Type B pancreatic cell (in vitro differentiated cells): Measurements from ENCODE around the gene KRTAP10-2. TPM values are rescaled to one million over a fixed set of nuclear protein-coding genes. Genes with fewer than 3 reads are reported as not detected.

Source experiments
- DNase-seq: peaks from one replicate; pipeline ENCODE4 v3.0.0; 2021; ENCODE audit warnings: mixed read lengths; ENCODE audit not compliant: unreplicated experiment; ENCODE audit errors: extremely low spot score
- H3K27ac Mint-ChIP-seq: 2 replicates; pipeline ENCODE4 v1.8.0; 2021; ENCODE audit warnings: mild to moderate bottlenecking, mixed read lengths
- H3K27me3 Mint-ChIP-seq: 2 replicates; pipeline ENCODE4 v1.8.0; 2021; ENCODE audit warnings: mixed read lengths
- H3K36me3 Mint-ChIP-seq: 2 replicates; pipeline ENCODE4 v1.8.0; 2021; ENCODE audit warnings: mixed read lengths
- H3K4me1 Mint-ChIP-seq: one replicate; pipeline ENCODE4 v1.8.0; 2021; ENCODE audit warnings: mixed read lengths; ENCODE audit not compliant: unreplicated experiment
- H3K4me3 Mint-ChIP-seq: 2 replicates; pipeline ENCODE4 v1.8.0; 2021; ENCODE audit warnings: mild to moderate bottlenecking, mixed read lengths
- H3K9me3 Mint-ChIP-seq: 2 replicates; pipeline ENCODE4 v1.8.0; 2021; ENCODE audit warnings: mixed read lengths
- total RNA-seq: library from RNA; stranded (reverse); gene quantifications from 2 replicates; pipeline ENCODE4 v1.2.1, GENCODE V29; 2021; ENCODE audit warnings: low replicate concordance
- TF ChIP-seq, protein P1 (sequence below): fragments of 200-600 bp; sonication (generic); conservative IDR thresholded peaks from 2 replicates; pipeline ENCODE4 v1.5.0; 2021; ENCODE audit warnings: antibody characterized with exemption, mild to moderate bottlenecking

Gene KRTAP10-2
- total RNA-seq, 1 donor from 2014 or later = not detected

DNA sequence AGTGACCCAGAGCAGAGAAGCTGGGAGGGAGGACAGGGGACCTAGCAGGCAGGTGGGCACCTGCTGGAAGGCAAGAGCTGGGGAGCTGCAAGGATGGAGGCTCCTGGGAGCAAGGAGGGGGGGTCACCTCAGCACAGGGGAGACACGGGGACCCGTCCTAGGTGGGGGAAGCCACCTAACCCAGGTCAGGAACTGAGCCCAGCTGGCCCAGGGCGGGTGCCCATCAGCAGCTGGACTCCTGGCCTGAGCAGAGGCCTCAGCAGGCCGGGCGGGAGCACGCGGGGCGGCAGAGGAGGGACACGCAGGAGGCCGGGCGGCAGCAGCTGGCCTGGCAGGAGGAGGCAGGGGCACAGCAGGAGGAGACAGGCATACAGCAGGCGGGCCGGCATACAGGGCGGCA, 12.3 kb downstream of the KRTAP10-2 start:
- TF ChIP-seq, protein P1, sequence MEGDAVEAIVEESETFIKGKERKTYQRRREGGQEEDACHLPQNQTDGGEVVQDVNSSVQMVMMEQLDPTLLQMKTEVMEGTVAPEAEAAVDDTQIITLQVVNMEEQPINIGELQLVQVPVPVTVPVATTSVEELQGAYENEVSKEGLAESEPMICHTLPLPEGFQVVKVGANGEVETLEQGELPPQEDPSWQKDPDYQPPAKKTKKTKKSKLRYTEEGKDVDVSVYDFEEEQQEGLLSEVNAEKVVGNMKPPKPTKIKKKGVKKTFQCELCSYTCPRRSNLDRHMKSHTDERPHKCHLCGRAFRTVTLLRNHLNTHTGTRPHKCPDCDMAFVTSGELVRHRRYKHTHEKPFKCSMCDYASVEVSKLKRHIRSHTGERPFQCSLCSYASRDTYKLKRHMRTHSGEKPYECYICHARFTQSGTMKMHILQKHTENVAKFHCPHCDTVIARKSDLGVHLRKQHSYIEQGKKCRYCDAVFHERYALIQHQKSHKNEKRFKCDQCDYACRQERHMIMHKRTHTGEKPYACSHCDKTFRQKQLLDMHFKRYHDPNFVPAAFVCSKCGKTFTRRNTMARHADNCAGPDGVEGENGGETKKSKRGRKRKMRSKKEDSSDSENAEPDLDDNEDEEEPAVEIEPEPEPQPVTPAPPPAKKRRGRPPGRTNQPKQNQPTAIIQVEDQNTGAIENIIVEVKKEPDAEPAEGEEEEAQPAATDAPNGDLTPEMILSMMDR = no peak
- Mint-ChIP-seq H3K27me3 (no peaks in the 10 kb centered on the region), H3K9me3 (no peaks in the 10 kb centered on the region), H3K4me1 (no peaks in the 10 kb centered on the region), H3K4me3 (no peak overlapping the region), H3K36me3 (no peaks in the 10 kb centered on the region), H3K27ac (no peak overlapping the region)
- no peak for DNase-seq

DNA sequence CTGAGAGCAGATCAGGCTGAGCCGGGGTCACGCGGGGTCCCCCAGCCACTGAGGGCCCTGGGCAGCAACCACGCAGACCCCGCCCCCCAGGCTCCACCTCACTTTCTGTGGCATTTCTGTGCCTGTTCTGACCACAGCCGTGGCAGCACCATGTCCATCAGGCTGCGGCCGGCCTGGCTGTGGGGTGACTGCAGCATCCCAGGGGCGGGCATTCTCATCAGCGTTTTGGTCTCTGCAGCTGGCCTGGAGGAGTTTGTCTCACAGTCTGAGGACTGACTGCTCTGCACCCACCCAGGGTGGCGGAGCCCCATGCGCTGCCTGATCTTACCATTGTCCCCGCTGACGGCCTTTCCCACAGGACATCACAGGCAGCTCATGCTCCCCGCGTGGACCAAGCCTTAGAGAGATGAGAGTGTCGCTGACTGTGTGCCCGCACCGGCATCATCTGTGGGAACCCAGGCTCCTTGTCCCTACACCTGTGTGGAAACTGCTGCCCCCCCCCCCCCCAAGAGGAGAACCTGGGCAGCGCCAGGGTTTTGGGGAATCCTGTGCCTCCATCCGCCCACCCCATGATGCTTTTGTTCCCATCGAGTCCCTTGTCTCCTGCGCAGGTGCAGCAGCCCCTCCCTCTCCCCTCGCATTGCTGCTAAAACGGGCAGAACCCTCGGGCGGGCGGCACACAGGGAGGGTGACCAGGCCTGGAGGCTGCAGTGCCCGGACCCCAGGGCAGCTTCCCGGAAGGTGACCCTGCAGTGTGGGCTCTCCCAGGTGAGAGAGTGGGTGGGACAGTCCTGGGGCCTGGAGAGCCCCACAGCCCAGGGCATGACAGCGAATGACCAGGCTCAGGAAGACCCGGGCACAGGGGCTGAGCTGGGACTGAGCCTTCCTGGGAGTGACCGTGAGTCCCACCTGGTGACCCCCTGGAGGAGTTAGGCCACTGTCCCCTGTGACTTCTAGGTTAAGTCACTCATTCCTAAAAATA, 13.1 kb downstream of the KRTAP10-2 start:
- Mint-ChIP-seq H3K27me3 (no peaks in the 10 kb centered on the region), H3K4me3 (no peak overlapping the region), H3K36me3 (no peaks in the 10 kb centered on the region), H3K4me1 (no peaks in the 10 kb centered on the region), H3K9me3 (no peaks in the 10 kb centered on the region), H3K27ac (no peak overlapping the region)
- DNase-seq = no peak
- TF ChIP-seq, protein P1 = no peak

DNA sequence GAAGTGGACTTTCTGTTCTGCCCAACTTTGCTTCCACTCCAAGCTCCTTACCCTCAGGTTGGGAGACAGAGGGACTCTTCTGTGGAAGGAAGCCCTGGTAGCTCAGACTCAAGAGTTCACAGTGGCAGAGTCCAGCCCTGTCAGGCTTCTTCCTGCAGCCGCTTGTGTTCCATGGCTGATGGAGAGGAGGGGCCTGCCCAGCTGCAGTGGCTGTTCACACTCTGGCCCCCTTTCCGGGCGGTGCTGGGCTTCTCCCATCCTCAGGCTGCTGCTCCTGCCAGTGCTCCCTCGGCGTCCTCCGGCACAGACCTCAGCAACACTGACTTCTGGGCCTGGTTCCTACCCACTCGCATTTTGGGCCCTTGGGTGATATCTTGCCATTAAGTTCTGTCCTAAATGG, 15.3 kb downstream of the KRTAP10-2 start:
- H3K36me3 Mint-ChIP-seq = no peaks in the 10 kb centered on the region
- no peak overlapping the region for H3K4me3 Mint-ChIP-seq
- TF ChIP-seq, protein P1 = no peak
- no peaks in the 10 kb centered on the region for H3K27me3 Mint-ChIP-seq
- H3K27ac Mint-ChIP-seq = no peak overlapping the region
- H3K9me3 Mint-ChIP-seq = no peaks in the 10 kb centered on the region
- no peaks in the 10 kb centered on the region for H3K4me1 Mint-ChIP-seq
- DNase-seq = peak; percentile 63

DNA sequence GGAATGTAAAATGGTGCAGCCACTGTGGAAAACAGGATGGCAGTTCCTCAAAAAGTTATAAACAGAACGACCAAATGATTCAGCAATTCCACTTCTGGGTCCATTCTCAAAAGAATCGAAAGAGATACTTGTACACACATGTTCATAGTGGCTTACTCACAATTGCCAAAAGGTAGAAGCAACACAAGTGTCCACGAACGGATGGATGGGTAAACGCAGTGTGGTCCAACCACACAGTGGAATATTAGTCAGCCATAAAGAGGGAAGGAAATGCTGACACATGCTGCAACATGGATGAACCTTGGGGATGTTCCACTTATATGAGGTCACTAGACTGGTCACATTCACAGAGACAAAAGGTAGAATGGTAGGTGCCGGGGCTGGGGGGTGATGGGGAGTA, 16.6 kb downstream of the KRTAP10-2 start:
- Mint-ChIP-seq H3K36me3 (no peaks in the 10 kb centered on the region), H3K4me3 (no peak overlapping the region), H3K9me3 (no peaks in the 10 kb centered on the region), H3K27me3 (no peaks in the 10 kb centered on the region), H3K27ac (no peak overlapping the region), H3K4me1 (no peaks in the 10 kb centered on the region)
- TF ChIP-seq, protein P1 = no peak
- peak; percentile 31 for DNase-seq

DNA sequence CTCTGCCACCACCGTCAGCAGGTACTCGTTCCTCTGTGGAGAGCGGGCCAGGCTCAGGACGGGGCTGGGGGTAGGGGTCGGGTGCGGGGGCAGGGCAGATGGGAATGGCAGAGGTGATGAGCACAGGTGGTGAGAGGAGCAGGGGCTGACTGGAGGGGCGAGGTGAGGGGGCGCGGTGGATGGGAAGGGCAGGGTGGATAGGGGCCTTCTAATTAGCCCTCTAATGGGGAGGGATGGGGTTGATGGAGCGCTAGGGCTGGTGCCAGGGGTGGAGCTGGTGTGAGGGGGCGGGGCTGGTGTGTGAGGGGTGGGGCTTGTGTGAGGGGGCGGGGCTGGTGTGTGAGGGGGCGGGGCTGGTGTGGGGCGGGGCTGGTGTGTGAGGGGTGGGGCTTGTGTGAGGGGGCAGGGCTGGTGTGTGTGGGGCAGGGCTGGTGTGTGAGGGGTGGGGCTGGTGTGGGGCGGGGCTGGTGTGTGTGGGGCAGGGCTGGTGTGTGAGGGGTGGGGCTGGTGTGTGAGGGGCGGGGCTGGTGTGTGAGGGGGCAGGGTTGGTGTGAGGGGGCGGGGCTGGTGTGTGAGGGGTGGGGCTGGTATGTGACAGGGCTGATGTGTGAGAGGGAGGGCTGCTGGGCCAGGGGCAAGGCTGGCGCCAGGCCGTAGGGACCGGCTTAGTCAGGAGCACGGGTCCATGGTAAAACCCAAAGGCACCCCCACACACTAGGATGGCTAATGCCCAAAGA, 17.2 kb downstream of the KRTAP10-2 start:
- Mint-ChIP-seq H3K27me3 (no peaks in the 10 kb centered on the region), H3K27ac (no peak overlapping the region), H3K4me3 (no peak overlapping the region), H3K4me1 (no peaks in the 10 kb centered on the region), H3K36me3 (no peaks in the 10 kb centered on the region), H3K9me3 (no peaks in the 10 kb centered on the region)
- peak; percentile 27 for DNase-seq
- TF ChIP-seq, protein P1 = no peak
